ENCODE measurements around the gene LENG9.

DNA sequence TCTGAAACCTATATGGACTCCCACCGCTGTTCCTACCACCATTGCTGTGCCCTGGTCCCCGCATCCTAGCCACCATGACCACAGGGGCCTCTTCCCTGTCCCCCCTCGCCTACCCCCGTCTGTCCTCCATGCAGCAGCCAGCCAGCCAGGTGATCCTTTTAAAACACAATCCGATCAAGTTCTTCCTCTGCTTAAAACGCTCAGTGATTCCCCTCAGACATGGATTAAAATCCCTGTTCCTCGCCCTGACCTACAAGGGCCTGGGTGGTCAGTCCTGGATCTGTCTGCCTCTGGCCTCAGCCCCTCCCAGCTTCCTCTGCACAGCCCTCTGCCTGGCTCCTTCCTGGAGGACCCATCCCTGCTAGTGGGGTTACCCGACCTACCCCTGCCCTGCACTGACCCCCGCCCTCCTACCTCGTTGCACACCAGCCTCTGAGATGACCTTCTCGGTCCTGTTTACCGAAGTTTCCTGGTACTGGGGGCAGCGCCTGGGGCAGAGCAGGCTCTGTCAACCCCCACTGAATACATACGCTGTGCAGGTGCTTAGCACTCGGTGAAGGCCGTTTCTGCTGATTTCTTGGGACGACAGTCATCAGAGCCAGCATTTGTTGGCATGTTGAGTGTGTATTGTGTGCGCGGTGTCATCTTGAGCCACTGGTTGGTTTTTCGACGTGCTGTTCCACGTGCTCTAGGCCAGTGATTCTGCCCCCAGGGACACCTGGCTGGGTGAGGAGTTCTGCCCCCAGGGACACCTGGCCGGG is 29.3 kb downstream of the LENG9 start:
- TF ChIP-seq CTCF (IDR thresholded peaks at IDR 0.05) (no peak), POLR2AphosphoS5 (IDR thresholded peaks at IDR 0.05; ENCODE audit: insufficient read depth in 1 of 2, low read depth in 1 of 2) (no peak), POLR2A (IDR thresholded peaks at IDR 0.05) (no peak)
